HFFc6 (cell line): ENCODE results near the gene FBXL17. TPM values are rescaled to one million over a fixed set of nuclear protein-coding genes. Genes with fewer than 3 reads are reported as not detected.

ENCODE experiments used
- DNase-seq: peaks from one replicate; pipeline ENCODE4 v3.0.0-alpha.2; 2018
- H3K27ac Mint-ChIP-seq: 2 replicates; pipeline ENCODE4 v1.8.0; 2020; ENCODE audit warnings: mild to moderate bottlenecking, mixed read lengths
- H3K27me3 Mint-ChIP-seq: 2 replicates; pipeline ENCODE4 v1.8.0; 2021; ENCODE audit warnings: mild to moderate bottlenecking, moderate library complexity, mixed read lengths; ENCODE audit not compliant: insufficient read depth
- H3K36me3 Mint-ChIP-seq: 2 replicates; pipeline ENCODE4 v1.8.0; 2021; ENCODE audit warnings: low read depth, mixed read lengths
- H3K4me1 Mint-ChIP-seq: 2 replicates; pipeline ENCODE4 v1.8.0; 2020; ENCODE audit warnings: low read depth, mixed read lengths
- H3K4me3 Mint-ChIP-seq: 2 replicates; pipeline ENCODE4 v1.8.0; 2020; ENCODE audit warnings: mild to moderate bottlenecking, moderate library complexity, mixed read lengths
- H3K9me3 Mint-ChIP-seq: 2 replicates; pipeline ENCODE4 v1.8.0; 2020; ENCODE audit warnings: mild to moderate bottlenecking, mixed read lengths
- CTCF ChIP-seq: fragments of 200-600 bp; sonication (generic); IDR thresholded peaks from 2 replicates; pipeline ENCODE4 v1.5.0; 2021; ENCODE audit warnings: antibody characterized with exemption, mild to moderate bottlenecking
- total RNA-seq, 6 experiments: library from RNA; stranded (reverse); fragmentation: NEBNext Ultra II Directional; extraction: Animal tissue kit (Norgen Biotek cat#: 25700); gene quantifications; 2 replicates in 1 of 6; 3 replicates in 5 of 6; pipeline ENCODE4 v1.2.3, GENCODE V29; 2021

The FBXL17 gene
- total RNA-seq, 6 experiments from 2014 or later = 8.2 to 13.1 (median 10.8) TPM

GRCh38 chr5:107835096-107835495, 546.8 kb downstream of the FBXL17 start:
- Mint-ChIP-seq H3K4me3 (no peak overlapping the region), H3K9me3 (peaks cover 10% of the 10 kb centered on the region), H3K36me3 (no peaks in the 10 kb centered on the region), H3K27ac (no peak overlapping the region), H3K4me1 (no peaks in the 10 kb centered on the region), H3K27me3 (no peaks in the 10 kb centered on the region)
- no peak for TF ChIP-seq CTCF
- no peak for DNase-seq

- H3K27me3 Mint-ChIP-seq = no peaks in the 10 kb centered on the region
- TF ChIP-seq CTCF = no peak
- no peaks in the 10 kb centered on the region for H3K36me3 Mint-ChIP-seq
- no peak overlapping the region for H3K27ac Mint-ChIP-seq
- H3K4me3 Mint-ChIP-seq = no peak overlapping the region
- DNase-seq = no peak
- H3K9me3 Mint-ChIP-seq = peaks cover 5% of the 10 kb centered on the region
- H3K4me1 Mint-ChIP-seq = no peaks in the 10 kb centered on the region
These were observed 549.2 kb downstream of the FBXL17 start for GRCh38 chr5:107832746-107833145.

GRCh38 chr5:107831612-107832395, 550.1 kb downstream of the FBXL17 start:
- no peak overlapping the region for H3K4me3 Mint-ChIP-seq
- H3K27me3 Mint-ChIP-seq = no peaks in the 10 kb centered on the region
- H3K27ac Mint-ChIP-seq = no peak overlapping the region
- DNase-seq = no peak
- no peaks in the 10 kb centered on the region for H3K4me1 Mint-ChIP-seq
- no peak for TF ChIP-seq CTCF
- no peaks in the 10 kb centered on the region for H3K36me3 Mint-ChIP-seq
- no peaks in the 10 kb centered on the region; the same call in none of the 2 replicates for H3K9me3 Mint-ChIP-seq

- H3K4me1 Mint-ChIP-seq = no peaks in the 10 kb centered on the region
- no peaks in the 10 kb centered on the region; the same call in none of the 2 replicates for H3K9me3 Mint-ChIP-seq
- DNase-seq = no peak
- H3K27me3 Mint-ChIP-seq = no peaks in the 10 kb centered on the region
- H3K27ac Mint-ChIP-seq = no peak overlapping the region
- H3K36me3 Mint-ChIP-seq = no peaks in the 10 kb centered on the region
- no peak for TF ChIP-seq CTCF
- H3K4me3 Mint-ChIP-seq = no peak overlapping the region
These were observed 551.1 kb downstream of the FBXL17 start for GRCh38 chr5:107830750-107831149.

- Mint-ChIP-seq H3K9me3 (peaks cover 16% of the 10 kb centered on the region), H3K27ac (no peak overlapping the region), H3K4me3 (no peak overlapping the region), H3K4me1 (no peaks in the 10 kb centered on the region), H3K27me3 (no peaks in the 10 kb centered on the region), H3K36me3 (no peaks in the 10 kb centered on the region)
- DNase-seq = no peak
- TF ChIP-seq CTCF = no peak
These were observed 555.4 kb downstream of the FBXL17 start for GRCh38 chr5:107826311-107827000.
